H9 (cell line): ENCODE data around the gene CCDC34. TPM values are rescaled to one million over a fixed set of nuclear protein-coding genes. Genes with fewer than 3 reads are reported as not detected.

Experiments used
- DNase-seq: peaks from one replicate; pipeline ENCODE4 v3.0.0-alpha.2; 2017
- H2AFZ ChIP-seq: one replicate; pipeline ENCODE4 v1.6.1; 2013; ENCODE audit warnings: mild to moderate bottlenecking, low read length, control low read depth, moderate library complexity
- H2AK5ac ChIP-seq: 2 replicates; pipeline ENCODE4 v1.6.1; 2013; ENCODE audit warnings: low read length, control low read depth, mixed read lengths; ENCODE audit not compliant: insufficient read length
- H2BK120ac ChIP-seq: one replicate; pipeline ENCODE4 v1.6.1; 2013; ENCODE audit warnings: low read depth, mild to moderate bottlenecking, low read length, control low read depth, inconsistent platforms; ENCODE audit not compliant: poor library complexity, severe bottlenecking
- H2BK12ac ChIP-seq: 2 replicates; pipeline ENCODE4 v1.6.1; 2013; ENCODE audit warnings: low read length, control low read depth, mixed read lengths, low read depth; ENCODE audit not compliant: insufficient read length
- H2BK15ac ChIP-seq: 2 replicates; pipeline ENCODE4 v1.6.1; 2013; ENCODE audit warnings: low read depth, low read length, control low read depth
- H2BK20ac ChIP-seq: one replicate; pipeline ENCODE4 v1.6.1; 2013; ENCODE audit warnings: low read depth, mild to moderate bottlenecking, low read length, control low read depth, inconsistent platforms; ENCODE audit not compliant: poor library complexity, severe bottlenecking
- H2BK5ac ChIP-seq: 2 replicates; pipeline ENCODE4 v1.6.1; 2013; ENCODE audit warnings: low read length, control low read depth, mixed read lengths; ENCODE audit not compliant: insufficient read length
- H3K14ac ChIP-seq: 2 replicates; pipeline ENCODE4 v1.6.1; 2013; ENCODE audit warnings: low read length, control low read depth; ENCODE audit not compliant: insufficient read depth
- H3K18ac ChIP-seq: 2 replicates; pipeline ENCODE4 v1.6.1; 2013; ENCODE audit warnings: low read depth, mild to moderate bottlenecking, mixed read lengths, low read length, control low read depth; ENCODE audit not compliant: insufficient read length
- H3K23ac ChIP-seq: 2 replicates; pipeline ENCODE4 v1.6.1; 2013; ENCODE audit warnings: low read length, control low read depth, mixed read lengths, low read depth; ENCODE audit not compliant: insufficient read length
- H3K23me2 ChIP-seq: 2 replicates; pipeline ENCODE4 v1.6.1; 2013; ENCODE audit warnings: low read depth, mild to moderate bottlenecking, mixed read lengths, low read length, control low read depth; ENCODE audit not compliant: insufficient read length, poor library complexity, severe bottlenecking
- H3K27ac ChIP-seq: 2 replicates; pipeline ENCODE4 v1.5.1; 2013; ENCODE audit warnings: low read length, control low read depth, mixed read lengths, low read depth; ENCODE audit not compliant: insufficient read length
- H3K27me3 ChIP-seq: 2 replicates; pipeline ENCODE4 v1.6.1; 2013; ENCODE audit warnings: low read length, control low read depth, inconsistent platforms; ENCODE audit not compliant: insufficient read depth
- H3K4ac ChIP-seq: 2 replicates; pipeline ENCODE4 v1.6.1; 2013; ENCODE audit warnings: low read depth, mild to moderate bottlenecking, control low read depth, inconsistent platforms, low read length, moderate library complexity
- H3K4me1 ChIP-seq: 2 replicates; pipeline ENCODE4 v1.6.1; 2013; ENCODE audit warnings: low read length, control low read depth, inconsistent platforms; ENCODE audit not compliant: insufficient read depth
- H3K4me2 ChIP-seq: 2 replicates; pipeline ENCODE4 v1.6.1; 2013; ENCODE audit warnings: low read length, control low read depth, mixed read lengths; ENCODE audit not compliant: insufficient read length, insufficient read depth
- H3K56ac ChIP-seq: 2 replicates; pipeline ENCODE4 v1.6.1; 2013; ENCODE audit warnings: low read depth, mild to moderate bottlenecking, mixed read lengths, low read length, control low read depth; ENCODE audit not compliant: insufficient read length
- H3K79me1 ChIP-seq: 2 replicates; pipeline ENCODE4 v1.6.1; 2013; ENCODE audit warnings: low read depth, mild to moderate bottlenecking, moderate library complexity, low read length, control low read depth, inconsistent platforms; ENCODE audit not compliant: insufficient read depth, poor library complexity, severe bottlenecking
- H3K79me2 ChIP-seq: 2 replicates; pipeline ENCODE4 v1.6.1; 2013; ENCODE audit warnings: low read length, control low read depth, inconsistent platforms; ENCODE audit not compliant: insufficient read depth
- H3K9ac ChIP-seq: 2 replicates; pipeline ENCODE4 v1.6.1; 2013; ENCODE audit warnings: low read length, control low read depth, mixed read lengths; ENCODE audit not compliant: insufficient read length; ENCODE audit errors: extremely low read depth
- H3K9me3 ChIP-seq: one replicate; pipeline ENCODE4 v1.6.1; 2013; ENCODE audit warnings: low read depth, low read length, inconsistent platforms; ENCODE audit not compliant: control insufficient read depth
- H3T11ph ChIP-seq: one replicate; pipeline ENCODE4 v1.6.1; 2013; ENCODE audit warnings: mild to moderate bottlenecking, low read length, control low read depth, inconsistent platforms
- H4K20me1 ChIP-seq: one replicate; pipeline ENCODE4 v1.6.1; 2013; ENCODE audit not compliant: control insufficient read depth, insufficient read length, insufficient read depth
- H4K5ac ChIP-seq: 2 replicates; pipeline ENCODE4 v1.6.1; 2013; ENCODE audit warnings: low read depth, mild to moderate bottlenecking, mixed read lengths, low read length, control low read depth; ENCODE audit not compliant: insufficient read length
- H4K8ac ChIP-seq: replicated peaks from 2 replicates; pipeline ENCODE4 v1.6.1; 2013; ENCODE audit warnings: low read length, control low read depth, mixed read lengths, low read depth; ENCODE audit not compliant: insufficient read length
- H4K91ac ChIP-seq: 2 replicates; pipeline ENCODE4 v1.6.1; 2013; ENCODE audit warnings: low read depth, mild to moderate bottlenecking, moderate library complexity, mixed read lengths, low read length, control low read depth; ENCODE audit not compliant: insufficient read length
- H3K27ac Mint-ChIP-seq, 3 experiments: 2 replicates in 2 of 3; 3 replicates in 1 of 3; pipeline ENCODE4 v1.8.0; 2020 to 2021; ENCODE audit warnings: mixed read lengths in 3 of 3, mild to moderate bottlenecking in 1 of 3, moderate library complexity in 1 of 3
- H3K27me3 Mint-ChIP-seq: 2 replicates; pipeline ENCODE4 v1.8.0; 2021; ENCODE audit warnings: low read depth, mild to moderate bottlenecking, moderate library complexity, mixed read lengths
- H3K36me3 Mint-ChIP-seq, 3 experiments: 2 replicates in 2 of 3; 3 replicates in 1 of 3; pipeline ENCODE4 v1.8.0; 2020 to 2021; ENCODE audit warnings: low read depth in 3 of 3, mixed read lengths in 3 of 3; ENCODE audit not compliant: insufficient read depth in 1 of 3
- H3K4me1 Mint-ChIP-seq, 2 experiments: 2 replicates each; pipeline ENCODE4 v1.8.0; 2020; ENCODE audit warnings: mixed read lengths in 2 of 2
- H3K4me3 Mint-ChIP-seq, 2 experiments: 2 replicates in 1 of 2; 3 replicates in 1 of 2; pipeline ENCODE4 v1.8.0; 2020 to 2021; ENCODE audit warnings: mild to moderate bottlenecking in 2 of 2, mixed read lengths in 2 of 2, moderate library complexity in 1 of 2
- H3K9me3 Mint-ChIP-seq, 2 experiments: 2 replicates in 1 of 2; 3 replicates in 1 of 2; pipeline ENCODE4 v1.8.0; 2020; ENCODE audit warnings: mild to moderate bottlenecking in 2 of 2, mixed read lengths in 2 of 2, moderate library complexity in 1 of 2
- CTCF ChIP-seq: fragments of 200-600 bp; sonication (generic); conservative IDR thresholded peaks from 3 replicates; pipeline ENCODE4 v1.8.0; 2021; ENCODE audit warnings: antibody characterized with exemption, mild to moderate bottlenecking
- total RNA-seq: library from RNA; stranded (reverse); gene quantifications from 2 replicates; pipeline ENCODE4 v1.2.1, GENCODE V29; 2021

The CCDC34 gene
- total RNA-seq, 1 experiment from 2014 or later, result 25.2 TPM

DNA sequence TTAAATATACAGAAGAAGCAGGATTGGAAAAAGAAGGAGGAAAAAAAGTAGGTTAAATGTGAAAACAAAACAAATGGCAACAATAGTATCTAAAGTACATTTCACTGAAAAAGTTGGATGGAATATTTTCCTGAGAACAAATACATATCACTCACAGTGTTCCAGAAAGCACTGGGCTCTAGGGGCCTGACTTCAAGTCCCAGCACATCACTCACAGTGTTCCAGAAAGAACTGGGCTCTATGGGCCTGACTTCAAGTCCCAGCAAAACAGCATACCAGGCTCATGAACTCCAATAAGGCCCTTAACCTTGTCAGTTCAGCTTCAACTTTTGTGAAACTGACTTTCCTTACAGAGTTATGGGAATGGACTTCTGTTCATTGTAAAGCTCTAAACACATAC, 46.0 kb upstream of the CCDC34 start:
- H3K4me3 Mint-ChIP-seq, result no peak overlapping the region
- no peak overlapping the region for H3K56ac ChIP-seq
- no peaks in the 10 kb centered on the region for H3K79me2 ChIP-seq
- H2BK120ac ChIP-seq, result no peak overlapping the region
- H3K27me3 ChIP-seq, result no peaks in the 10 kb centered on the region
- H3K9me3 Mint-ChIP-seq, result no peaks in the 10 kb centered on the region
- H2BK12ac ChIP-seq, result no peak overlapping the region
- H2BK20ac ChIP-seq, result no peak overlapping the region
- no peak overlapping the region for H2AK5ac ChIP-seq
- peaks cover 10 to 13% of the 10 kb centered on the region in 2 experiments for H3K4me1 Mint-ChIP-seq
- peaks cover 1 to 27% (median 20%) of the 10 kb centered on the region in 3 experiments; a peak in 6 of 7 replicates for H3K36me3 Mint-ChIP-seq
- H3K27ac Mint-ChIP-seq, result peak overlapping the region in 1 of 3 experiments; percentile 13; a peak in 2 of 7 replicates
- H3K14ac ChIP-seq, result no peak overlapping the region
- H3K9ac ChIP-seq, result no peak overlapping the region
- H4K91ac ChIP-seq, result no peak overlapping the region
- no peak overlapping the region for H2BK5ac ChIP-seq
- H3K27ac ChIP-seq, result no peak overlapping the region
- no peaks in the 10 kb centered on the region for H3K27me3 Mint-ChIP-seq
- H3K9me3 ChIP-seq, result no peaks in the 10 kb centered on the region
- H3K18ac ChIP-seq, result no peak overlapping the region
- H4K5ac ChIP-seq, result no peak overlapping the region
- H3T11ph ChIP-seq, result no peak overlapping the region
- no peak for DNase-seq
- no peak overlapping the region for H3K23ac ChIP-seq
- H4K8ac ChIP-seq, result no peak overlapping the region
- H3K23me2 ChIP-seq, result no peaks in the 10 kb centered on the region
- H3K79me1 ChIP-seq, result peaks cover 2% of the 10 kb centered on the region
- no peak overlapping the region for H3K4ac ChIP-seq
- no peak overlapping the region for H2AFZ ChIP-seq
- no peak for TF ChIP-seq CTCF
- no peak overlapping the region for H3K4me2 ChIP-seq
- no peak overlapping the region for H2BK15ac ChIP-seq
- no peaks in the 10 kb centered on the region for H4K20me1 ChIP-seq
- 0 out of 2 replicates have a peak, but pooled peaks cover 2% of the 10 kb centered on the region for H3K4me1 ChIP-seq
